ENCODE measurements around the gene ANK2. TPM values are rescaled to one million over a fixed set of nuclear protein-coding genes. Genes with fewer than 3 reads are reported as not detected.
A peak's percentile ranks its signal among the peaks of the same experiment; 100 is the strongest.

ANK2 gene
- total RNA-seq, 2 donors from 2014 or later = 21.3 to 81.6 TPM

DNA sequence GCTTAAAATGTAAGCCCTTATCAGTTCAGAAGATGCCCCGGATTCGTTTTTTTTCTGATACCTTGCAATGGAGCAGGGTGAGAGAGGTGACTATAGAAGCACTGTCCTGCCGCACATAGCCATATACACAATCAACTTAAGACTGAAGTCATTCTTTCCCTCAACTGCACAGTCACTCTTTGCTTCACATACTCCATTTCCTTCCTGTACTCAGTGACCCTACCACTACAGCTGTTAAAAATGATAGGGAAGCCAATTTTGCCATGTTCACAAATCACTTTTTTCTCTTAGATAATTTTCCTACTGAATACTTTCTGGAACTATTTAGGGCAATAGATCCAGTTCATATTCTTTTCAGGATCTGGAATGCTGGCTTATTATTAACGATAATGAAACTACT lies 300.0 kb downstream of the ANK2 start:
- no peak for ATAC-seq (ENCODE audit: insufficient number of reproducible peaks, low FRiP score, low read depth)

DNA sequence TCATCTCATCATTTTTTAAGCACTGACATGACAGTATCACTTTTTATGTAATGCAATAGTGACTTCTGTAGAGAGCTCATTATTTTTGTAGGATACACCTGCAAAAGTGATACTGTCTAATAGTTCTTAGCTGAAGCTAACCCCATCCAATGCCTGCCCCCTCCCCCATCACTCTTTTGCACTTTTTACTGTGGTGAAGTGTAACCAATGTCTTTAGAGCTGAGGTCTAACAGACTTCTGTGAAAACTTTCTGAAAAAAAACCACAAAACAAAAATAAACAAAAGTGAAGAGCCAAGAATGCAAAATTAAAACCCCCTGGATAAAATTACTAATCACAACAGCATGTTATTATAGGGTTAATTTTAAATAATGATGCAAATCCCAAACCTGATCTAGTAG lies 301.1 kb downstream of the ANK2 start:
- Histone ChIP-seq H3K9me3 (no peaks in the 10 kb centered on the region), H3K27me3 (replicated peaks; ENCODE audit: insufficient read depth) (no peaks in the 10 kb centered on the region), H3K36me3 (no peaks in the 10 kb centered on the region), H3K4me3 (no peak overlapping the region), H3K27ac (no peak overlapping the region), H3K4me1 (ENCODE audit: control insufficient read depth in 1 of 2, low read depth in 2 of 2) (no peaks in the 10 kb centered on the region)
- TF ChIP-seq, protein P1, sequence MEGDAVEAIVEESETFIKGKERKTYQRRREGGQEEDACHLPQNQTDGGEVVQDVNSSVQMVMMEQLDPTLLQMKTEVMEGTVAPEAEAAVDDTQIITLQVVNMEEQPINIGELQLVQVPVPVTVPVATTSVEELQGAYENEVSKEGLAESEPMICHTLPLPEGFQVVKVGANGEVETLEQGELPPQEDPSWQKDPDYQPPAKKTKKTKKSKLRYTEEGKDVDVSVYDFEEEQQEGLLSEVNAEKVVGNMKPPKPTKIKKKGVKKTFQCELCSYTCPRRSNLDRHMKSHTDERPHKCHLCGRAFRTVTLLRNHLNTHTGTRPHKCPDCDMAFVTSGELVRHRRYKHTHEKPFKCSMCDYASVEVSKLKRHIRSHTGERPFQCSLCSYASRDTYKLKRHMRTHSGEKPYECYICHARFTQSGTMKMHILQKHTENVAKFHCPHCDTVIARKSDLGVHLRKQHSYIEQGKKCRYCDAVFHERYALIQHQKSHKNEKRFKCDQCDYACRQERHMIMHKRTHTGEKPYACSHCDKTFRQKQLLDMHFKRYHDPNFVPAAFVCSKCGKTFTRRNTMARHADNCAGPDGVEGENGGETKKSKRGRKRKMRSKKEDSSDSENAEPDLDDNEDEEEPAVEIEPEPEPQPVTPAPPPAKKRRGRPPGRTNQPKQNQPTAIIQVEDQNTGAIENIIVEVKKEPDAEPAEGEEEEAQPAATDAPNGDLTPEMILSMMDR (IDR thresholded peaks at IDR 0.05) = no peak
- ATAC-seq (ENCODE audit: insufficient number of reproducible peaks, low FRiP score, low read depth) (no peak), DNase-seq (ENCODE audit: low spot score) (no peak)

More for the DNA sequence above, 300.0 kb downstream of the ANK2 start:
- no peak overlapping the region for H3K27ac ChIP-seq
- no peak for DNase-seq (ENCODE audit: low spot score)
- no peaks in the 10 kb centered on the region for H3K9me3 ChIP-seq
- H3K4me3 ChIP-seq = no peak overlapping the region
- no peaks in the 10 kb centered on the region for H3K36me3 ChIP-seq
- H3K27me3 ChIP-seq (replicated peaks; ENCODE audit: insufficient read depth) = no peaks in the 10 kb centered on the region
- TF ChIP-seq, protein P1 (IDR thresholded peaks at IDR 0.05) = no peak
- no peaks in the 10 kb centered on the region for H3K4me1 ChIP-seq (ENCODE audit: control insufficient read depth in 1 of 2, low read depth in 2 of 2)

DNA sequence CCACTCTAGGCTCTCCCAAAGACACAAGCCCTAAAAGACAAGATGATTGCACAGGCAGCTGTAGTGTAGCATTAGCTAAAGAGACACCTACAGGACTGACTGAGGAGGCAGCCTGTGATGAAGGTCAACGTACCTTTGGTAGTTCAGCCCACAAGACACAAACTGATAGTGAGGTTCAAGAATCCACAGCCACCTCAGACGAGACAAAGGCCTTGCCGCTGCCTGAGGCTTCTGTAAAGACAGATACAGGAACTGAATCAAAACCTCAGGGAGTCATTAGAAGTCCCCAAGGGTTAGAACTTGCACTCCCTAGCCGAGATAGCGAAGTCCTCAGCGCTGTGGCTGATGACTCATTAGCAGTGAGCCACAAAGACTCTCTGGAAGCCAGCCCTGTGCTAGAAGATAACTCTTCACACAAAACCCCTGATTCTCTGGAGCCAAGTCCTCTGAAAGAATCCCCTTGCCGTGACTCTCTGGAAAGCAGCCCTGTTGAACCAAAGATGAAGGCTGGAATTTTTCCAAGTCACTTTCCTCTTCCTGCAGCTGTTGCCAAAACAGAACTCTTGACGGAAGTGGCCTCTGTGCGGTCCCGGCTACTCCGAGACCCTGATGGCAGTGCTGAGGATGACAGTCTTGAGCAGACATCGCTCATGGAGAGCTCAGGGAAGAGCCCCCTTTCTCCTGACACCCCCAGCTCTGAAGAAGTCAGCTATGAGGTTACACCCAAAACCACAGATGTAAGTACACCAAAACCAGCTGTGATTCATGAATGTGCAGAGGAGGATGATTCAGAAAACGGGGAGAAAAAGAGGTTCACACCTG lies 306.3 kb downstream of the ANK2 start:
- no peaks in the 10 kb centered on the region for H3K27me3 ChIP-seq (replicated peaks; ENCODE audit: insufficient read depth)
- DNase-seq (ENCODE audit: low spot score) (no peak), ATAC-seq (ENCODE audit: insufficient number of reproducible peaks, low FRiP score, low read depth) (no peak)
- no peaks in the 10 kb centered on the region for H3K36me3 ChIP-seq
- H3K27ac ChIP-seq = no peak overlapping the region
- H3K4me3 ChIP-seq = peak overlapping the region; percentile 7
- H3K9me3 ChIP-seq = no peaks in the 10 kb centered on the region
- TF ChIP-seq, protein P1 (IDR thresholded peaks at IDR 0.05) = no peak
- H3K4me1 ChIP-seq (ENCODE audit: control insufficient read depth in 1 of 2, low read depth in 2 of 2) = no peaks in the 10 kb centered on the region

DNA sequence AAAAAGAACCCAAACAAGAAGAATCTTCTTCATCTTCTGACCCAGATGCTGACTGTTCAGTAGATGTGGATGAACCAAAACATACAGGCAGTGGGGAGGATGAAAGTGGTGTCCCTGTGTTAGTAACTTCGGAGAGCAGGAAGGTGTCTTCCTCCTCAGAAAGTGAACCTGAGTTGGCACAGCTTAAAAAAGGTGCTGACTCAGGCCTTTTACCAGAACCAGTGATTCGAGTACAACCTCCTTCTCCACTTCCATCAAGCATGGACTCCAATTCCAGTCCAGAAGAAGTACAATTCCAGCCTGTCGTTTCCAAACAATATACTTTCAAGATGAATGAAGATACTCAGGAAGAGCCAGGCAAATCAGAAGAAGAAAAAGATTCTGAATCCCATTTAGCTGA lies 307.0 kb downstream of the ANK2 start:
- Histone ChIP-seq H3K36me3 (no peaks in the 10 kb centered on the region), H3K4me1 (ENCODE audit: control insufficient read depth in 1 of 2, low read depth in 2 of 2) (no peaks in the 10 kb centered on the region), H3K9me3 (no peaks in the 10 kb centered on the region), H3K4me3 (no peak overlapping the region), H3K27ac (no peak overlapping the region), H3K27me3 (replicated peaks; ENCODE audit: insufficient read depth) (no peaks in the 10 kb centered on the region)
- ATAC-seq (ENCODE audit: insufficient number of reproducible peaks, low FRiP score, low read depth) (no peak), DNase-seq (ENCODE audit: low spot score) (no peak)
- TF ChIP-seq, protein P1 (IDR thresholded peaks at IDR 0.05) = no peak

DNA sequence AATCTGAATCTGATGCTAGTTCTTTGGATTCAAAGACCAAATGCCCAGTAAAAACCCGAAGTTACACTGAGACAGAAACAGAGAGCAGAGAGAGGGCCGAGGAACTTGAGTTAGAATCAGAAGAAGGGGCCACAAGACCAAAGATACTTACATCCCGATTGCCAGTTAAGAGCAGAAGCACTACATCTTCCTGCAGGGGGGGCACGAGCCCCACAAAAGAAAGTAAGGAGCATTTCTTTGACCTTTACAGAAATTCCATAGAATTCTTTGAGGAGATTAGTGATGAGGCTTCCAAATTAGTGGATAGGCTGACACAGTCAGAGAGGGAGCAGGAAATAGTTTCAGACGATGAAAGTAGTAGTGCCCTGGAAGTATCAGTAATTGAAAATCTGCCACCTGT lies 309.3 kb downstream of the ANK2 start:
- H3K4me3 ChIP-seq = no peak overlapping the region
- no peak overlapping the region for H3K27ac ChIP-seq
- ATAC-seq (ENCODE audit: insufficient number of reproducible peaks, low FRiP score, low read depth) (no peak), DNase-seq (ENCODE audit: low spot score) (no peak)
- no peaks in the 10 kb centered on the region for H3K36me3 ChIP-seq
- TF ChIP-seq, protein P1 (IDR thresholded peaks at IDR 0.05) = no peak
- H3K9me3 ChIP-seq = no peaks in the 10 kb centered on the region
- no peaks in the 10 kb centered on the region for H3K4me1 ChIP-seq (ENCODE audit: control insufficient read depth in 1 of 2, low read depth in 2 of 2)
- H3K27me3 ChIP-seq (replicated peaks; ENCODE audit: insufficient read depth) = no peaks in the 10 kb centered on the region
